Cardiac atrium fibroblast (primary cell): Measurements from ENCODE around the gene RADX. TPM values are rescaled to one million over a fixed set of nuclear protein-coding genes. Genes with fewer than 3 reads are reported as not detected.

Source experiments
- total RNA-seq: library from RNA; depleted of rRNA; stranded (reverse); fragments of >200 nt; gene quantifications from 2 replicates; pipeline ENCODE4 v1.2.3, GENCODE V29; 2015

Gene RADX, protein sequence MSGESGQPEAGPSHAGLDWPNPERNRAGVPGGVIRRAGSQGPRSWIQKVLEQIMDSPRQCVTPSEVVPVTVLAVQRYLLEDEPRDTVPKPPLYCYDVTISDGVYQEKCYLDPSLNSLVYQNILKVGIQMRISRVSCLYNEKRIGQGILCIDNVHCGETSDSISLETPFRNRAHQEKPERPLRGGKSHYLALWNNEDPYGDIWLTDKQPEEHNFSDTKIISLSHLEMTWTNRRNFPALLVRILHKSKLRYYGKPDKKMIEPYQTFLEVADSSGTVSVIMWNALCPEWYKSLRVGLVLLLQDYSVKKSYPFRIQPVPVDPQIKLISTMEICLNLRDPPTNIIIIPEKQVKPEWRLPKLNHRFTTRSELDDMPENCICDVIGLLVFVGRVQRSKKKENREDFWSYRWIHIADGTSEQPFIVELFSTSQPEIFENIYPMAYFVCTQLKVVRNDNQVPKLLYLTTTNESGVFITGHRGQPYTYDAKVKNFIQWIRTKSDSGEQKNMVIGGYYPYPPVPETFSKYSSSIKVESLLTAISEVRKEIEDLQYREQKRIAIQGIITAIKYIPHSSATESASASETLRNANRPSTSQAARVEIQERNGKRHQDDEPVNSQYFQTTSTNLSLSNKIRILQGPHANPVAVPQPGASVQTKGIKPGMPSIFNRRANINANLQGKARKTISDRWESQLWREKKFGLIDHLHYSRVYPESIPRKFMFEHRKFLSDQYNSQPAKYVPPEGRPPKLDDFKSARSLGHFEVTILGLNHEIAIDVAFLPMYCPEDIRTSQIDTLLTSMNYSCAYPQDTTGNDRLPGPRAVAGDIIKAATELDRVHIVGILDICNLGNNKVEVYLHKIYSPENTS
- 0.16 TPM in 1 of 2 replicates, not detected in the other for total RNA-seq

GRCh38 chrX:106611679-106612392 is at the start of gene RADX:
RADX (plus strand) TSS chrX:106611978; CDS start chrX:106612081, 103 bp downstream.

DNA sequence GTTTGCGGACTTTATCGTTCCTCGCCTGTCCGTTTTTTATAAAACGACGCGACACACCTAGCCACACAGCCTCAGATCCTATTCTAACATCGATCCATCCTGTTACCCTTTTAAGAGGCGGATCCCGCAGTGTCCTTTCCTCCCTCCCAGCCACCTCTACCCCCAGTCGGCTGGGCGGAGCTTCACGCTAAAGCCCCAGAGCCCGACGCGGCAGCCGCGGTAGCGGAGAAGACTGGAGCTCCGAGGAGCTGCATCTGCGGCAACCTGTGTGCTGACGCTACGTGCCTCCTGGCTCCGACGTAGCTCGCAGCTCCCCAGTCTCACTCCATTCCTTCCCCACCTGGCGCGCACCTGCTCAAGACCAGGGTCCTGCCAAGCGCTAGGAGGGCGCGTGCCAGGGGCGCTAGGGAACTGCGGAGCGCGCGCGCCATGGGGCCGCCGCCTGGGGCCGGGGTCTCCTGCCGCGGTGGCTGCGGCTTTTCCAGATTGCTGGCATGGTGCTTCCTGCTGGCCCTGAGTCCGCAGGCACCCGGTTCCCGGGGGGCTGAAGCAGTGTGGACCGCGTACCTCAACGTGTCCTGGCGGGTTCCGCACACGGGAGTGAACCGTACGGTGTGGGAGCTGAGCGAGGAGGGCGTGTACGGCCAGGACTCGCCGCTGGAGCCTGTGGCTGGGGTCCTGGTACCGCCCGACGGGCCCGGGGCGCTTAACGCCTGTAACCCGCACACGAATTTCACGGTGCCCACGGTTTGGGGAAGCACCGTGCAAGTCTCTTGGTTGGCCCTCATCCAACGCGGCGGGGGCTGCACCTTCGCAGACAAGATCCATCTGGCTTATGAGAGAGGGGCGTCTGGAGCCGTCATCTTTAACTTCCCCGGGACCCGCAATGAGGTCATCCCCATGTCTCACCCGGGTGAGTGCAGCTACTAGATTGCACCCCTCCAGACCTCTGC is 115.0 kb downstream of the RADX start, which contains the start of gene RNF128:
RNF128 (plus strand) TSS at position 217 of the 953 bp plus-strand sequence; CDS start at position 430, 213 bp downstream.

Other genes starting within 250 kb of the RADX start
- not detected in 2 replicates for gene RNF128, start 114.7 kb downstream of the RADX start, total RNA-seq
- 12.8 and 13.0 TPM in 2 replicates for gene TBC1D8B, start 190.7 kb downstream of the RADX start, total RNA-seq